Astrocyte (in vitro differentiated cells and primary cell): ENCODE measurements around the gene ETFB.

ENCODE experiments used
- CTCF ChIP-seq: IDR thresholded peaks from 2 replicates; pipeline ENCODE4 v1.5.1; 2011; ENCODE audit warnings: low read depth, mild to moderate bottlenecking, inconsistent platforms, low read length, moderate library complexity; ENCODE audit not compliant: insufficient read depth
- EZH2 ChIP-seq: IDR thresholded peaks from 2 replicates; pipeline ENCODE4 v1.6.1; 2012; ENCODE audit warnings: mild to moderate bottlenecking, low read length, inconsistent platforms; ENCODE audit not compliant: insufficient read depth

DNA sequence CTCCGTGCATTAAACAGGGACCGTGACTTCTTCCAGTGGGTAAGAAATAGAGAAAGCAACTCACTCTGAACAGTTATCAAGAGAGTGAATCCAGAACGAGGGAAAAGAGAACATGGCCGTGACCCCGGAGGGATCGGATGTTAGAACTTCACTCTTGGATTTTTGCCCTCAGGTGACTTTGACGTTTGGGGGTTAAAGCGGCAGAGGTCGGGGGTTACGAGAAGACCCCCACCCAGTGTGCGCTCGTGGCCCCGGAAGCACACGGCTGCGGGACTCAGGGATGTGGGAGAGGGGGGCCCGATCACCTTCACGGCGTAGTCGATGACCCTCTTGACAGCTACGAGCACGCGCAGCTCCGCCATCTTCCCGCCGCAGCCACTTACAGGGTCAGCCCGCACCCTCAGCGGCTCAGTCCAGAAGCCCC, at the start of gene ETFB:
- TF ChIP-seq CTCF (no peak), EZH2 (no peak)
